Tibial nerve (tissue), 4 donors: ENCODE data around the gene FTCD. TPM values are rescaled to one million over a fixed set of nuclear protein-coding genes. Genes with fewer than 3 reads are reported as not detected.
"Not testable (repeated sequence)": the region's sequence is repeated elsewhere in the genome, so short reads cannot be mapped to it uniquely, and the experiment has no call there.

Source experiments
- DNase-seq, 2 donors: peaks; one replicate each; pipeline ENCODE4 v3.0.0-alpha.2; 2019; ENCODE audit warnings: low spot score in 2 of 2
- H3K27ac ChIP-seq, 4 donors: fragments of 200-600 bp; sonication (generic) in 3 of 4; one replicate each; pipeline ENCODE4 v1.5.1; 2017 to 2019; ENCODE audit warnings: mild to moderate bottlenecking in 1 of 4
- H3K27me3 ChIP-seq, 2 donors: fragments of 200-600 bp; sonication (generic) in 1 of 2; one replicate each; pipeline versions ENCODE4 v1.5.1 to v1.6.0; 2017 to 2019
- H3K36me3 ChIP-seq, 3 donors: fragments of 200-600 bp; sonication (generic); one replicate each; pipeline ENCODE4 v1.5.1; 2018 to 2019
- H3K4me1 ChIP-seq, 4 donors: fragments of 200-600 bp; sonication (generic) in 3 of 4; one replicate each; pipeline ENCODE4 v1.5.1; 2017 to 2019
- H3K4me3 ChIP-seq, 4 donors: fragments of 200-600 bp; sonication (generic) in 3 of 4; one replicate each; pipeline ENCODE4 v1.5.1; 2017 to 2019; ENCODE audit warnings: mild to moderate bottlenecking in 1 of 4, moderate library complexity in 1 of 4
- H3K9me3 ChIP-seq, 4 donors: fragments of 200-600 bp; sonication (generic) in 3 of 4; one replicate each; pipeline ENCODE4 v1.5.1; 2017 to 2019
- CTCF ChIP-seq, 5 experiments: fragments of 200-600 bp in 3 of 5; fragments of 450-650 bp in 2 of 5; sonication (generic) in 3 of 5; IDR thresholded peaks; one replicate each; pipeline ENCODE4 v1.5.1; 2016 to 2019; ENCODE audit warnings: antibody characterized with exemption in 5 of 5, mild to moderate bottlenecking in 3 of 5, moderate library complexity in 2 of 5
- EP300 ChIP-seq, 2 donors: sonication (generic); formaldehyde crosslinking; IDR thresholded peaks; one replicate each; pipeline ENCODE4 v1.6.1; 2017; ENCODE audit warnings: antibody characterized with exemption in 2 of 2, mild to moderate bottlenecking in 1 of 2
- POLR2A ChIP-seq, 2 donors: fragments of 450-650 bp; IDR thresholded peaks; one replicate each; pipeline ENCODE4 v1.6.1; 2017; ENCODE audit warnings: antibody characterized with exemption in 2 of 2, mild to moderate bottlenecking in 2 of 2, moderate library complexity in 2 of 2
- WGBS, 2 donors: methylation state at CpG; one replicate each; pipeline ENCODE4 v1.1.5; 2018; 5-methylcytosine and 5-hydroxymethylcytosine counted together
- total RNA-seq, 4 donors: library from RNA; depleted of rRNA; stranded (reverse); fragments of >200 nt; gene quantifications; one replicate each; pipeline ENCODE4 v1.1.0, GENCODE V29; 2016

Gene FTCD
- total RNA-seq, 4 donors from 2014 or later = 2.2 to 21.2 (median 2.5) TPM

GRCh38 chr21:46108827-46109312, 46.5 kb downstream of the FTCD start:
- Histone ChIP-seq H3K27me3 (no peaks in the 10 kb centered on the region), H3K4me3 (no peak overlapping the region), H3K36me3 (peaks cover 3 to 22% (median 4%) of the 10 kb centered on the region in 3 donors), H3K4me1 (peaks cover 0 to 19% (median 0%) of the 10 kb centered on the region in 4 donors), H3K9me3 (peaks cover 0 to 33% (median 0%) of the 10 kb centered on the region in 4 donors), H3K27ac (no peak overlapping the region)
- TF ChIP-seq CTCF (IDR thresholded peaks at IDR 0.05) (no peak), EP300 (IDR thresholded peaks at IDR 0.05) (no peak), POLR2A (IDR thresholded peaks at IDR 0.05) (no peak)
- no peak for DNase-seq
- 80 to 83% methylated on average over 8 to 9 of the region's 9 CpGs for WGBS, 2 donors

DNA sequence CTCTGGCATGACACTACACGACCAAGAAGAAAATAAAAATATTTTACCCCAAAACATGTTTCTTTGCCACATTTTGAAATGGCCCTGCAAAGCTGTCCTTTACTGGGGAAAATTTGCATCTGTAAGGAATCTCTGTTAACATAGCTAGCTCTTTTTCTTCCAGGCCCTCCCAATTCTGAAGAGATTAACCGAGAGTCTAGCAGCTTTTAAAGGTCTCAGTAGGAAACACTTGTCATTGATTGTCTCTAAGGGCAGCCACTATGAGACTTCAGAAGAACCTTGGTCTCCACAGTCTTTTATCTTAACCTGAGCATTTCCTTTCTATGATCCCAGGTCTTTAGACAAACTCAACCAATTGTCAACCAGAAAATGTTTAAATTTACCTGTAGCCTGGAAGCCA, 48.0 kb downstream of the FTCD start:
- H3K4me3 ChIP-seq, DNase-seq, H3K36me3 ChIP-seq, H3K27me3 ChIP-seq, H3K27ac ChIP-seq: not testable (repeated sequence)
- H3K4me1 ChIP-seq = peaks cover 0 to 19% (median 0%) of the 10 kb centered on the region in 4 donors
- H3K9me3 ChIP-seq = peaks cover 0 to 47% (median 3%) of the 10 kb centered on the region in 4 donors
- WGBS, 2 donors = 74 to 77% methylated on average over 2 of the region's 2 CpGs

GRCh38 chr21:46104104-46104503, 51.3 kb downstream of the FTCD start:
- no peak for DNase-seq
- no peaks in the 10 kb centered on the region for H3K36me3 ChIP-seq
- H3K27me3 ChIP-seq = peaks cover 0 to 4% of the 10 kb centered on the region in 2 donors
- no peak overlapping the region for H3K4me3 ChIP-seq
- peaks cover 0 to 20% (median 0%) of the 10 kb centered on the region in 4 donors for H3K4me1 ChIP-seq
- no peak overlapping the region for H3K27ac ChIP-seq
- peaks cover 0 to 57% (median 5%) of the 10 kb centered on the region in 4 donors for H3K9me3 ChIP-seq
- TF ChIP-seq CTCF (IDR thresholded peaks at IDR 0.05) = no peak
- no peak for TF ChIP-seq EP300 (IDR thresholded peaks at IDR 0.05)
- no peak for TF ChIP-seq POLR2A (IDR thresholded peaks at IDR 0.05)

GRCh38 chr21:46100906-46101305, 54.5 kb downstream of the FTCD start:
- Histone ChIP-seq H3K27me3 (peaks cover 0 to 4% of the 10 kb centered on the region in 2 donors), H3K9me3 (peaks cover 0 to 44% (median 5%) of the 10 kb centered on the region in 4 donors), H3K36me3 (no peaks in the 10 kb centered on the region), H3K4me3 (no peak overlapping the region), H3K27ac (no peak overlapping the region), H3K4me1 (peaks cover 0 to 31% (median 0%) of the 10 kb centered on the region in 4 donors)
- no peak for TF ChIP-seq CTCF (IDR thresholded peaks at IDR 0.05)
- TF ChIP-seq POLR2A (IDR thresholded peaks at IDR 0.05) = no peak
- no peak for TF ChIP-seq EP300 (IDR thresholded peaks at IDR 0.05)
- 79 to 82% methylated on average over 4 of the region's 4 CpGs for WGBS, 2 donors
- no peak for DNase-seq

- WGBS, 2 donors = 59 to 76% methylated on average over 7 of the region's 7 CpGs
- peaks cover 0 to 35% (median 0%) of the 10 kb centered on the region in 4 donors for H3K4me1 ChIP-seq
- H3K27me3 ChIP-seq = peaks cover 0 to 4% of the 10 kb centered on the region in 2 donors
- peak in 1 of 2 donors; percentile 4 for DNase-seq
- TF ChIP-seq POLR2A (IDR thresholded peaks at IDR 0.05) = no peak
- no peak for TF ChIP-seq CTCF (IDR thresholded peaks at IDR 0.05)
- TF ChIP-seq EP300 (IDR thresholded peaks at IDR 0.05) = no peak
- H3K36me3 ChIP-seq = no peaks in the 10 kb centered on the region
- peaks cover 0 to 39% (median 5%) of the 10 kb centered on the region in 4 donors for H3K9me3 ChIP-seq
- H3K4me3 ChIP-seq = peak overlapping the region in 1 of 4 donors; percentile 78
- no peak overlapping the region for H3K27ac ChIP-seq
Measured at GRCh38 chr21:46100426-46100825, 55.0 kb downstream of the FTCD start.
